A673 (cell line): ENCODE data around the gene CAMKK1. TPM values are rescaled to one million over a fixed set of nuclear protein-coding genes. Genes with fewer than 3 reads are reported as not detected.

Source experiments
- BruUV-seq: library from RNA; stranded (reverse); fragments of 400-500 nt; replicated peaks from 2 replicates; lab custom pipeline; 2021; lab: Mats Ljungman, UMichigan
- CTCF ChIA-PET: fragments of 300-600 bp; sonication (Branson Sonifier 250); formaldehyde crosslinking; loops from one replicate; lab custom pipeline; 2022; ENCODE audit warnings: antibody characterized with exemption; lab: Charles Lee
- POLR2A ChIA-PET: fragments of 300-600 bp; sonication (Branson Sonifier 250); formaldehyde crosslinking; loops from one replicate; lab custom pipeline; 2022; ENCODE audit warnings: antibody characterized with exemption; ENCODE audit not compliant: low non-redundant PET; lab: Charles Lee
- DNase-seq: peaks from one replicate; pipeline ENCODE4 v3.0.0-alpha.2; 2015; ENCODE audit warnings: low spot score
- H3K27ac ChIP-seq: fragments of 200-600 bp; sonication (generic); 2 replicates; pipeline ENCODE4 v1.5.1; 2016; ENCODE audit warnings: mixed run types, low read depth, mild to moderate bottlenecking, mixed read lengths, antibody characterized with exemption, low read length; ENCODE audit not compliant: poor library complexity, severe bottlenecking
- H3K27me3 ChIP-seq: fragments of 200-600 bp; sonication (generic); replicated peaks from 2 replicates; pipeline ENCODE4 v1.6.1; 2017; ENCODE audit warnings: mixed run types, low read depth, mild to moderate bottlenecking, mixed read lengths, antibody characterized with exemption, low read length; ENCODE audit not compliant: insufficient read depth, poor library complexity
- H3K36me3 ChIP-seq: fragments of 200-600 bp; sonication (generic); 2 replicates; pipeline ENCODE4 v1.6.1; 2016; ENCODE audit warnings: mixed run types, mild to moderate bottlenecking, mixed read lengths, antibody characterized with exemption, low read length; ENCODE audit not compliant: insufficient read depth, poor library complexity, severe bottlenecking
- H3K4me1 ChIP-seq: fragments of 200-600 bp; sonication (generic); 2 replicates; pipeline ENCODE4 v1.6.1; 2017; ENCODE audit warnings: mixed run types, mild to moderate bottlenecking, mixed read lengths, antibody characterized with exemption, low read length; ENCODE audit not compliant: insufficient read depth, poor library complexity, severe bottlenecking
- H3K4me3 ChIP-seq: fragments of 200-600 bp; sonication (generic); 2 replicates; pipeline ENCODE4 v1.5.1; 2016; ENCODE audit warnings: low read depth, mixed run types, mild to moderate bottlenecking, mixed read lengths, low read length; ENCODE audit not compliant: poor library complexity, severe bottlenecking
- H3K9me3 ChIP-seq: fragments of 200-600 bp; sonication (generic); 2 replicates; pipeline ENCODE4 v1.6.1; 2016; ENCODE audit warnings: mixed run types, low read depth, mild to moderate bottlenecking, mixed read lengths, antibody characterized with exemption, low read length; ENCODE audit not compliant: poor library complexity, severe bottlenecking
- CTCF ChIP-seq: fragments of 300-800, 200-600 bp; sonication (generic); conservative IDR thresholded peaks from 2 replicates; pipeline ENCODE4 v1.5.1; 2017; ENCODE audit warnings: low read depth, mild to moderate bottlenecking, antibody characterized with exemption, low read length, moderate library complexity, mixed read lengths
- EZH2 ChIP-seq: fragments of 200-600 bp; sonication (generic); IDR thresholded peaks from 2 replicates; pipeline ENCODE4 v1.6.1; 2017; ENCODE audit warnings: borderline replicate concordance, low read depth, mild to moderate bottlenecking, mixed read lengths, antibody characterized with exemption, low read length; ENCODE audit not compliant: poor library complexity, severe bottlenecking
- intact Hi-C: fragments of 100-400 bp; cut with micrococcal nuclease; formaldehyde crosslinking; loops from one replicate; pipeline ENCODE4 v1.10.0; 2022; ENCODE audit not compliant: unreplicated experiment
- total RNA-seq: library from RNA; stranded (reverse); gene quantifications from 2 replicates; pipeline ENCODE4 v1.2.3, GENCODE V29; 2021

The CAMKK1 gene
- total RNA-seq, 1 experiment from 2014 or later = 6.1 TPM

GRCh38 chr17:3882276-3882675, 10.6 kb downstream of the CAMKK1 start:
- BruUV-seq = no TSS peak
- H3K27me3 ChIP-seq = no peaks in the 10 kb centered on the region
- peaks cover 8% of the 10 kb centered on the region for H3K36me3 ChIP-seq
- H3K4me1 ChIP-seq = peaks cover 6% of the 10 kb centered on the region
- intact Hi-C loops = no loop called here
- DNase-seq = no peak
- no peak overlapping the region for H3K27ac ChIP-seq
- H3K9me3 ChIP-seq = no peaks in the 10 kb centered on the region
- no peak overlapping the region for H3K4me3 ChIP-seq
- ChIA-PET POLR2A (no interaction called here), CTCF (no interaction called here)
- TF ChIP-seq CTCF (no peak), EZH2 (no peak)

GRCh38 chr17:3880983-3881382, 11.9 kb downstream of the CAMKK1 start:
- H3K27me3 ChIP-seq = no peaks in the 10 kb centered on the region
- peaks cover 8% of the 10 kb centered on the region for H3K36me3 ChIP-seq
- H3K4me3 ChIP-seq = no peak overlapping the region
- intact Hi-C loops = no loop called here
- POLR2A ChIA-PET = no interaction called here
- no peaks in the 10 kb centered on the region for H3K4me1 ChIP-seq
- no TSS peak for BruUV-seq
- no peak for DNase-seq
- H3K27ac ChIP-seq = no peak overlapping the region
- CTCF ChIA-PET = no interaction called here
- no peaks in the 10 kb centered on the region for H3K9me3 ChIP-seq
- TF ChIP-seq EZH2 = no peak
- TF ChIP-seq CTCF = no peak

DNA sequence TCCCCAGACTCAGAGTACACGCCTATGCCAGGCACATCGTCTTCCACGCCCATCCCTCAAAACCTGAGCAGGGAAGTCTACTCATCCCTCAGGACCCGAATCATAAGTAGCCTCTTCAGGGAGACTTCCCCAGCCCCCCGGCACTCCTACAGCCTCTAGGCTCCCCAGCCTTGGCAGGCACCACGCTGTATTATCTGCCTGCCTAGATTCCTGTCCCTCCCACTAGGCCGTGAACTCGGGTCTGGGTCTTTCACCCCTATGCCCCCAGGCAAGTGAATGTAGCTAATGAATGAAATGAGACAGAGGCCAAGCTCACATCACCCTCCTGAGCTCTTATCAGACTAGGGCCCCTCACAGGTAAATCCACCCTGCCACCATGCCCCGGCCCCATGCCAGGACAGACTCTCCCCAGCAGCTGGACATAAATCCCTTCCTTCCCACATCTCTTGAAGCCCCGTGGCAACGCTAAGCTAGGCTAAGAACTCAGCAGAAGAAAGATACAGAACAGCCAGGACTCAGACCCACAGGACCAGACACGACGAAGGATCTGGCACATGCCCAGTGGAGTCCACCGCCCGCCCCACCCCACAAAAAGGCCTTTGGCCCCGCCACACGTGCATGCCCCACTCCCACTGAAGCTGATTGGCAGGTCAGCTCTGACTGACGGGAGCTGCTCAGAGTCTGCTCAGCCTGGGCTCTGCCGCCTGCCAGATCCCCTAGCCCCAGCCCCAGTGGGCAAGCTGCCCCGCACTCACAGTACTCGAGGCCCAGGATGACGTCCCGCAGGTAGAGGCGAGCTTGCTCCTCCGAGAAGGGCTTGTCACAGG, 13.0 kb downstream of the CAMKK1 start:
- ChIA-PET CTCF (no interaction called here), POLR2A (interaction anchor here (0.6 kb wide), 1 partner anchor 13 kb away, joined by 3 read pairs; no protein-coding TSS in a partner anchor)
- intact Hi-C loops = no loop called here
- no peak for DNase-seq
- Histone ChIP-seq H3K4me1 (no peaks in the 10 kb centered on the region), H3K4me3 (no peak overlapping the region), H3K27ac (no peak overlapping the region), H3K9me3 (no peaks in the 10 kb centered on the region), H3K36me3 (peaks cover 3% of the 10 kb centered on the region), H3K27me3 (no peaks in the 10 kb centered on the region)
- BruUV-seq = no TSS peak
- TF ChIP-seq EZH2 (no peak), CTCF (no peak)
